Head of caudate nucleus (tissue), 42 donors: ENCODE data around the gene LAMC3.
"Not testable (repeated sequence)": the region's sequence is repeated elsewhere in the genome, so short reads cannot be mapped to it uniquely, and the experiment has no call there.

Experiments
- DNase-seq, 42 donors: peaks; one replicate each; pipeline versions ENCODE4 v3.0.0 to v3.0.0-alpha.2; 2020 to 2021; ENCODE audit warnings: mixed read lengths in 7 of 42
- intact Hi-C: fragments of 100-400 bp; cut with DNase I; formaldehyde crosslinking; loops from one replicate; pipeline ENCODE4 v1.15.0; 2022

Gene LAMC3

GRCh38 chr9:131021785-131022184 lies 12.8 kb downstream of the LAMC3 start:
- no peak for DNase-seq

GRCh38 chr9:131024978-131025868 lies 16.2 kb downstream of the LAMC3 start:
- DNase-seq, result peak in 7 of 42 donors; percentile 23 to 36 (median 25)
- intact Hi-C loops, result no loop called here

More at GRCh38 chr9:131021785-131022184, 12.8 kb downstream of the LAMC3 start:
- intact Hi-C loops, result no loop called here

- intact Hi-C loops, result no loop called here
- DNase-seq, result no peak
Observed at GRCh38 chr9:131025953-131026858, 17.2 kb downstream of the LAMC3 start.

GRCh38 chr9:131027048-131027871 lies 18.3 kb downstream of the LAMC3 start:
- DNase-seq, result no peak

GRCh38 chr9:131027872-131028179 lies 18.9 kb downstream of the LAMC3 start:
- DNase-seq, result no peak
- intact Hi-C loops, result no loop called here

More at GRCh38 chr9:131027048-131027871, 18.3 kb downstream of the LAMC3 start:
- intact Hi-C loops, result no loop called here

GRCh38 chr9:131028221-131028884 lies 19.4 kb downstream of the LAMC3 start:
- DNase-seq, result no peak
- intact Hi-C loops, result no loop called here

- intact Hi-C loops, result no loop called here
- no peak for DNase-seq
Observed at GRCh38 chr9:131028931-131029573, 20.1 kb downstream of the LAMC3 start.

GRCh38 chr9:131029574-131029952 lies 20.6 kb downstream of the LAMC3 start:
- intact Hi-C loops, result no loop called here
- DNase-seq, result no peak

- DNase-seq, result no peak
- intact Hi-C loops, result no loop called here
Observed at GRCh38 chr9:131030239-131031004, 21.4 kb downstream of the LAMC3 start.

GRCh38 chr9:131031005-131031641 lies 22.1 kb downstream of the LAMC3 start:
- intact Hi-C loops, result no loop called here
- DNase-seq, result peak in 1 of 42 donors; percentile 18

GRCh38 chr9:131031642-131032005 lies 22.6 kb downstream of the LAMC3 start:
- no peak for DNase-seq
- intact Hi-C loops, result no loop called here

GRCh38 chr9:131032384-131032783 lies 23.4 kb downstream of the LAMC3 start:
- intact Hi-C loops, result no loop called here
- no peak for DNase-seq

GRCh38 chr9:131033269-131034224 lies 24.6 kb downstream of the LAMC3 start:
- no peak for DNase-seq

GRCh38 chr9:131034268-131034667 lies 25.3 kb downstream of the LAMC3 start:
- intact Hi-C loops, result no loop called here
- DNase-seq, result no peak

More at GRCh38 chr9:131033269-131034224, 24.6 kb downstream of the LAMC3 start:
- intact Hi-C loops, result no loop called here

- intact Hi-C loops, DNase-seq: not testable (repeated sequence)
Observed at GRCh38 chr9:131034749-131035148, 25.8 kb downstream of the LAMC3 start.

- DNase-seq, result no peak
- intact Hi-C loops, result no loop called here
Observed at GRCh38 chr9:131035548-131035947, 26.6 kb downstream of the LAMC3 start.
